NCI-H2081 (cell line): ENCODE measurements around the gene KLF11.
A peak's percentile ranks its signal among the peaks of the same experiment; 100 is the strongest.

Experiments
- DNase-seq, 2 experiments: peaks; one replicate each; lab custom pipeline; 2025; lab: John Stamatoyannopoulos, UW

Gene KLF11

GRCh38 chr2:10043256-10043905 is at the start of gene KLF11:
Gene KLF11, plus strand, starts transcription at chr2:10043550. Its CDS starts 167 bp downstream, at chr2:10043717.
- peak; percentile 84 to 90 for DNase-seq

GRCh38 chr2:9994462-9994861 is 48.9 kb upstream of the KLF11 start:
- DNase-seq, result no peak

DNA sequence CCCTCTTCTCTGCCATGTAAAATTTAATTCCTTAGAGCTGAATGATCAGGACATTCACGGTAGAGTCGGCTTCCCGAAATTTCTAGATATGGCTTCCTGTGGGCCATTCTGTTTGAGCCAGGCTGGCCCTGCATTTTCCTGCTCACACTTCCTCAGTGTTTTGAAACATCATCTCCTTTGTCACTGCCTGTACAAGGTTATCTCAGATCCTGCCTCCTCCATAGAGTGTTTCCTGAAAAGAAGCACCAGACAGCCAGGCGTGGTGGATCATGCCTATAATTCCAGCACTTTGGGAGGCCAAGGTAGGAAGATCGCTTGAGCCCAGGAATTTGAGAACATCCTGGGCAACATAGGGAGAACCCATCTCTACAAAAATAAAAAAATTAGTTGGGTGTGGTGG is 48.3 kb upstream of the KLF11 start:
- DNase-seq, result no peak

- DNase-seq, result no peak
Observed at GRCh38 chr2:9996321-9996720, 47.0 kb upstream of the KLF11 start.

- DNase-seq, result no peak
Observed at GRCh38 chr2:9997936-9998335, 45.4 kb upstream of the KLF11 start.

GRCh38 chr2:9998916-9999654 is 44.3 kb upstream of the KLF11 start:
- no peak for DNase-seq

DNA sequence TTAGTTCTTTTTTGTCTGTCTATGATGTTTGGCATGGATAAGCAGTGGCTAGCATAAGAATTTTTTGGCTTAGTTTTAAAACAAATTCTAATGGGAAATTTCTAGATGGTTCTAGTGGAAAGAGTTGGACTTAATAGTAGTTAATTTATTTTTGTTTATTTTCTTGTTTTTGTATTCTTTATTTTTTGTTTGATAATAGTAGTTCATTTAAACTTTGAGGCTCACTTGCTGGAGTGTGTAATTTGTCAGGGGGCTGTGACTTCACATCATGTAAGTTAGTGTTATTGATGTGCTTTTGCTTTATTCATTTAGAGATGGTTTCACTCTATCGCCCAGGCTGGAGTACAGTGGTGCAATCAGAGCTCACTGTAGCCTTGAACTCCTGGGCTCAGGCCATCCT is 43.7 kb upstream of the KLF11 start:
- no peak for DNase-seq

- DNase-seq, result no peak
Observed at GRCh38 chr2:10000541-10000940, 42.8 kb upstream of the KLF11 start.

DNA sequence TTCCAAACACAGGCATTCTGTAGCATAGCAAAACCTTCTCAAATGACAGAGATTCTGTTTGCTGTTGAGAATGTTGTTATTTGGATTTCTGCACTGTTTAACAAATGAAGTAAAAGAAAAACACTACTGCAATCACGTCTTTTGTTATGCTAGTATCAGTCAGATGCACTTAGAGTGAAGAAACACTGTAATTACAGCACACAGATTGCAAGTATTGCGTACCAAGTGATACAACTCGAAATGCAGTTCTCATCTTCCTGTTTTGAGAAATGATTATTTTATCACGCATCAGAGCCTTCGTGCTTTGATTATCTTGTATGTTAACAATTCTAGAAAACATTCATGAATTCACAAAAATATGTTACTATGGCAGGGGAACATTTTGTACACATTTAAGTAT is 41.8 kb upstream of the KLF11 start:
- no peak for DNase-seq

GRCh38 chr2:10002109-10002508 is 41.2 kb upstream of the KLF11 start:
- no peak for DNase-seq

- DNase-seq, result no peak
Observed at GRCh38 chr2:10002681-10003080, 40.7 kb upstream of the KLF11 start.

DNA sequence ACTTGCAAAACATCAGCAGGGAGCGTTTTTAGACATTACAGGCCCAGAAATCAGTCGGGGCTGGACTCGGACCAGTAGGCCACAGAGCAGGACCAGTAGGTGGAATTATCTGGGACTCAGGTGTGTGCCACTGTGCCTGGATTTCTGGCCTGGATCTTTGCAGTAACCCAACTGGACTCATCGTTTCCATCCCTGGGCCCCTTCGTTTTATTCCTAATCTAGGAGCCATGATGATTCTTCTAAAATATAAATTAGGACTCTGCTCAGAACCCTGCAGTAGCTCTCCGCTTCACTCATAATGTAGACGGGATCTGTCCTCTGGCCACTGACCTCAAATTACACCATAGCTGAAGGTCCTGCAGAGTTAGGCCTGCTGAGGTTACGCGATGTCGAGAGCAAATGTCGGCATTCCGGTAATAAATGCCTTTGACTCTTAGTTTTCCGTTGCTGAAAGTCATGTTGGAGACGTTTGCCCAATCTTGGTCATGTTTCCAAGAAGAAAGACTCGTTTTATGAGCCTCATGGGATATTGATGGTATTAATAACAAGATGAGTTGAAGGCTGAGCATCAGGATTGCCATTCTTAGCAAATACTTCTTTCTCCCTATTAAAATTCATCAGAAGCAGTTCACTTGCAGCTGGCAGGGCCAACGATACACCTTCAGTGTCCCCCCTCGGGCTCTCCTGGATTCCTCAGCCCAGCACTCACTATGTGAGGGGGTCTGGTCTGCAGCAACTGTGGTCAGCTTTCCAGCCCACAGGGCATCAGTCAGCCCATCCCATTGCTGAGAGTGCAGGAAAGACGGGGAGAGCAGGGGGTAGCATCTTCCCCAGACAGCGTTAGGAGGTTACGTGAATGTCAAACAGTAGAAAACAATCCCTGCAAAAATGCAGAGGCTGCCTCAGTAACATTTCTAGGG is 39.9 kb upstream of the KLF11 start:
- DNase-seq, result no peak

DNA sequence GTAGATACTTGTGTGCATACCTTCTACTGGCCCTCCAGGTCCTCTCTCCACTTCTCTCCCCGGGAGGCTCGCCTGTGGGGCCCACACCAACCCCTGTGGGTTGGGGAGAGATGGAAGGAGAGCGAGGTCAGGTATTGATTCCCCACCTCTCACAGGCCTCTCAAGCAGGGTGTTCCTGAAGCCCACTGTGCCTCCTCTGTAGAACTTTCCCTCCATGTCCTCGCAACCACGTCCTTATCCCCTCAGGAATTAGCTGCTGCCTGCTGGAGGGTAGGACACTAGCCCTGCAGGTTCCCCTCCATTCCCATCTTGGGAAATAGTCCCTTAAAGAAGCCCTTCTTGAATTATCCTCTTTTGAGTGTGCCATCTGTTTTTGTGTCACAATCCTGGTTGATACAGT is 38.9 kb upstream of the KLF11 start:
- DNase-seq, result no peak

- no peak for DNase-seq
Observed at GRCh38 chr2:10004836-10005235, 38.5 kb upstream of the KLF11 start.

DNA sequence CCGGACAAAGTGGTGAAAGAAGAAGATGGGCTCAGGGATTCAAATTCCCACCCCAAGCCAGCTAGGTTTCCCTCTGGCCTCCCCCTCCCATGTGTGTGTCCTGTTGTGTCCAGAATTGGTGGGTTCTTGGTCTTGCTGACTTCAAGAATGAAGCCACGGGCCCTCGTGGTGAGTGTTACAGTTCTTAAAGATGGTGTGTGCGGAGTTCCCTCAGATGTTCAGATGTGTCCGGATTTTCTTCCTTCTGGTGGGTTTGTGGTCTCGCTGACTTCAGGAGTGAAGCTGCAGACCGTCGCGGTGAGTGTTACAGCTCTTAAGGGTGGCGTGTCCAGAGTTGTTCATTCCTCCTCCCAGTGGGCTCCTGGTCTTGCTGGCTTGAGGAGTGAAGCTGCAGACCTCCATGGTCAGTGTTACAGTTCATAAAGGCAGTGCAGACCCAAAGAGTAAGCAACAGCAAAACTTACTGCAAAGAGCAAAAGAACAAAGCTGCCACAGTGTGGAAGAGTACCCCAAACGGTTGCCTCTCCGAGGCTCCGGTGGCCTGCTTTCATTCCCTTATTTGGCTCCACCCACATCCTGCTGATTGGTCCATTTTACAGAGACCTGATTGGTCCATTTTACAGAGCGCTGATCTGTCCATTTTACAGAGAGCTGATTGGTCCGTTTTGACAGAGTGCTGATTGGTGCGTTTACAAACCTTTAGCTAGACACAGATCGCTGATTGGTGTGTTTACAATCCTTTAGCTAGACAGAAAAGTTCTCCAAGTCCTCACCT is 37.7 kb upstream of the KLF11 start:
- no peak for DNase-seq

- DNase-seq, result no peak
Observed at GRCh38 chr2:10006236-10007161, 36.9 kb upstream of the KLF11 start.

DNA sequence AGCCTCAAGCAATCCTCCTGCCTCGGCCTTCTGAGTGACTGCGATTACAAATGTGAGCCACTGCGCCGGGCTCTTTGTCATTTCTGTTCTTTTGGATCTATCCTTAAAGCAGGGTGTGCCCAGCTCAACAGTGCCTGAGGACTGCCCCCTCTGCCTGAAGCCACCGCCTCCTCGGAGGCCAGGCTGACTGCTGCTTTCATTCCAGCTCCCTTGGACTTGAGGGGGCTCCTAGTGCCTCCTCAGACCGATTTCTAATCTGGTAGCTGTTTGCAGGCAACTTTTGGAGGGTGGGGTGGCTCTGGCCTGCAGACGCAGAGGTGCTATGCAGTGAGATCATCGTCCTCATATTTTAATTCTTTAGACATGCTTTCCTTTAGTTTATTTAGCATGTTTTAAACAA is 35.9 kb upstream of the KLF11 start:
- no peak for DNase-seq

GRCh38 chr2:10007921-10008808 is 35.2 kb upstream of the KLF11 start:
- DNase-seq, result no peak

DNA sequence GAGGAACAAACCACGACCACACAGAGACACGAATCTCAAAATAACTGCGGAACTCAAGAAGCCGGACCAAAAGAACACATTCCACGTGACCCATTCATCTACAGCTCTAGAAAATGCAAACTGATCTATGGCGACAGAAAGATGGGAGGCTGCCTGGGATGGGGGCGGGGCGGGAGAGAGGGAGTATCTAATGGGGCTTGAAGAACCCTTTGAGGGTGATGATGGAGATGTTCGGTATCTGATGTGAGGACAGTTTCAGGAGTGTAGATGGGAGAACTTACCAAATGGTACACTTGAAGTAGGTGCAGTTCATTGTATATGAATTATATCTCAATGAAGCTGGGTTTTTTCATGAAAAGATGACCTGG is 34.6 kb upstream of the KLF11 start:
- DNase-seq, result no peak

DNA sequence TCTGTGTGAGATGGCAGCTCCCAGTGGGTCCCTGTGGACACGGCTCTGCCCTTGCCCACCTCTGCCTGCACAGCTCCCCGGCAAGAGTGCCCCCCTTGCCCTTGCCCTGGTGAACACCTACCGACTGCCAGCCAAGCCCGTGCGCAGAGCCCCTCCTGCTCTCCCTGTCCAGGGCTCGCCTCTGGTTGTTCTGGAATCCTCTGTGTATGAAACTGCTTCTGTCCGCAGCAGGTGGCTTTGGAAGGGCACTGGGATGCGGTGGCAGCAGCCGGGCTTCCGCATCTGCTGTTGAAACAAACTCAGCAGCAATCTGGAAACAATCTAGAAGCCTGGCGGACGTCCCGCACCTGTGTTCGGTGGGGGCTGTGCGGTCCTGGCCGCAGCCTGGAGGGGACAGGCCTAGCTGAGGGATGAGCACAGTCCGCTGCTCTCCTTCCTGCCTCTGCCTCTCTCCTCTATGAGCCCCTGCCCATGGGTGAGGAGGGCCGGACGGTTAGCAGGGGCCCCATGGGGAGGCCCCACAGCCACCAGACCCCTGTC is 34.0 kb upstream of the KLF11 start:
- no peak for DNase-seq
